GM23338 (cell line): ENCODE results near the gene MIB2. TPM values are rescaled to one million over a fixed set of nuclear protein-coding genes. Genes with fewer than 3 reads are reported as not detected.

ENCODE experiments used
- ATAC-seq: fragments of 200-7000 bp; cut with Tn5 transposase; 3 replicates; pipeline ENCODE4 v1.9.1; 2020
- DNase-seq: peaks from one replicate; pipeline ENCODE4 v3.0.0-alpha.2; 2015; ENCODE audit warnings: low spot score
- H2AFZ ChIP-seq: fragments of 200-600 bp; sonication (generic); 2 replicates; pipeline ENCODE4 v1.8.0; 2016; ENCODE audit warnings: antibody characterized with exemption, mild to moderate bottlenecking, moderate library complexity
- H3F3A ChIP-seq: fragments of 200-600 bp; sonication (generic); replicated peaks from 2 replicates; pipeline ENCODE4 v1.8.0; 2017; ENCODE audit warnings: antibody characterized with exemption, mixed run types, low read depth
- H3K27ac ChIP-seq: fragments of 200-600 bp; sonication (generic); 2 replicates; pipeline ENCODE4 v1.6.1; 2016; ENCODE audit warnings: low read depth
- H3K27me3 ChIP-seq: fragments of 200-600 bp; sonication (generic); 2 replicates; pipeline ENCODE4 v1.8.0; 2016; ENCODE audit warnings: mild to moderate bottlenecking, mixed run types, moderate library complexity; ENCODE audit not compliant: insufficient read depth
- H3K36me3 ChIP-seq: fragments of 200-600 bp; sonication (generic); 2 replicates; pipeline ENCODE4 v1.8.0; 2016; ENCODE audit warnings: mild to moderate bottlenecking; ENCODE audit not compliant: insufficient read depth
- H3K4me1 ChIP-seq: fragments of 200-600 bp; sonication (generic); 2 replicates; pipeline ENCODE4 v1.8.0; 2016; ENCODE audit warnings: mild to moderate bottlenecking, moderate library complexity; ENCODE audit not compliant: insufficient read depth
- H3K4me2 ChIP-seq: fragments of 200-600 bp; sonication (generic); 2 replicates; pipeline ENCODE4 v1.7.1; 2017; ENCODE audit warnings: mixed run types
- H3K4me3 ChIP-seq: fragments of 200-600 bp; sonication (generic); 2 replicates; pipeline ENCODE4 v1.6.1; 2016; ENCODE audit warnings: mixed run types
- H3K79me2 ChIP-seq: fragments of 200-600 bp; sonication (generic); replicated peaks from 2 replicates; pipeline ENCODE4 v1.8.0; 2017; ENCODE audit warnings: mild to moderate bottlenecking; ENCODE audit not compliant: insufficient read depth
- H3K9me2 ChIP-seq: fragments of 200-600 bp; sonication (generic); 2 replicates; pipeline ENCODE4 v1.8.0; 2017; ENCODE audit not compliant: insufficient read depth
- H4K20me1 ChIP-seq: fragments of 200-600 bp; sonication (generic); replicated peaks from 2 replicates; pipeline ENCODE4 v1.8.0; 2017; ENCODE audit warnings: mild to moderate bottlenecking; ENCODE audit not compliant: insufficient read depth
- H3K27ac Mint-ChIP-seq: 2 replicates; pipeline ENCODE4 v1.8.0; 2020; ENCODE audit warnings: inconsistent platforms, mild to moderate bottlenecking, moderate library complexity, mixed read lengths
- H3K27me3 Mint-ChIP-seq: 3 replicates; pipeline ENCODE4 v1.8.0; 2022; ENCODE audit warnings: low read depth, mild to moderate bottlenecking, moderate library complexity, mixed read lengths, inconsistent platforms; ENCODE audit not compliant: insufficient read depth, poor library complexity
- H3K36me3 Mint-ChIP-seq: 3 replicates; pipeline ENCODE4 v1.8.0; 2021; ENCODE audit warnings: low read depth, mild to moderate bottlenecking, inconsistent platforms, moderate library complexity, mixed read lengths
- H3K4me1 Mint-ChIP-seq: 3 replicates; pipeline ENCODE4 v1.8.0; 2020; ENCODE audit warnings: mild to moderate bottlenecking, inconsistent platforms, mixed read lengths
- H3K4me3 Mint-ChIP-seq: 3 replicates; pipeline ENCODE4 v1.8.0; 2021; ENCODE audit warnings: moderate library complexity, mild to moderate bottlenecking, inconsistent platforms, mixed read lengths
- H3K9me3 Mint-ChIP-seq: 3 replicates; pipeline ENCODE4 v1.8.0; 2020; ENCODE audit warnings: moderate library complexity, mild to moderate bottlenecking, inconsistent platforms, mixed read lengths
- CREB1 ChIP-seq: fragments of 250-450 bp; sonication (Bioruptor Pico); IDR thresholded peaks from 2 replicates; pipeline ENCODE4 v1.5.0; 2020; ENCODE audit warnings: low read depth, mild to moderate bottlenecking, moderate library complexity
- ETS1 ChIP-seq: IDR thresholded peaks from 2 replicates; pipeline ENCODE4 v1.6.1; 2016; ENCODE audit warnings: antibody characterized with exemption
- JUNB ChIP-seq: IDR thresholded peaks from one replicate; pipeline ENCODE4 v1.6.1; 2016; ENCODE audit warnings: antibody characterized with exemption; ENCODE audit not compliant: unreplicated experiment
- NANOG ChIP-seq: IDR thresholded peaks from 2 replicates; pipeline ENCODE4 v1.6.1; 2016; ENCODE audit warnings: antibody characterized with exemption, borderline replicate concordance
- STAT1 ChIP-seq: IDR thresholded peaks from one replicate; pipeline ENCODE4 v1.6.1; 2016; ENCODE audit warnings: antibody characterized with exemption; ENCODE audit not compliant: unreplicated experiment
- ZNF114 ChIP-seq: fragments of 250-450 bp; sonication (Bioruptor Pico); IDR thresholded peaks from 2 replicates; pipeline ENCODE4 v1.5.0; 2020; ENCODE audit warnings: mild to moderate bottlenecking, moderate library complexity
- ZNF331 ChIP-seq: fragments of 250-450 bp; sonication (Bioruptor Pico); IDR thresholded peaks from 2 replicates; pipeline ENCODE4 v1.5.0; 2020; ENCODE audit warnings: low read depth, mild to moderate bottlenecking, moderate library complexity
- ZNF462 ChIP-seq: fragments of 250-450 bp; sonication (Bioruptor Pico); IDR thresholded peaks from 2 replicates; pipeline ENCODE4 v1.5.0; 2020; ENCODE audit warnings: mild to moderate bottlenecking, moderate library complexity
- polyA plus RNA-seq: library from polyadenylated mRNA; unstranded; fragments of >200 nt; fragmentation: Nextera tagmentation; extraction: Ambion mirVana; gene quantifications from 2 replicates; pipeline ENCODE4 v1.2.1, GENCODE V29; 2016
- total RNA-seq: library from RNA; depleted of rRNA; stranded (reverse); fragments of >200 nt; shearing (Covaris generic); gene quantifications from 2 replicates; pipeline ENCODE4 v1.2.3, GENCODE V29; 2014

Gene MIB2
- total and polyA plus RNA-seq, 2 experiments from 2014 or later, result 82.6 to 104 TPM

- Histone ChIP-seq H3K4me3 (no peak overlapping the region), H3K79me2 (peaks cover 18% of the 10 kb centered on the region), H3K27me3 (no peaks in the 10 kb centered on the region), H3K27ac (no peak overlapping the region), H4K20me1 (peaks cover 6% of the 10 kb centered on the region), H3K36me3 (no peaks in the 10 kb centered on the region), H3K4me1 (no peaks in the 10 kb centered on the region), H3K4me2 (no peak overlapping the region), H3F3A (peaks cover 4% of the 10 kb centered on the region; the same call in 1 of the 2 replicates), H3K9me2 (0 out of 2 replicates have a peak, but pooled peaks cover 3% of the 10 kb centered on the region), H2AFZ (no peak overlapping the region)
- peaks cover 3% of the 10 kb centered on the region for H3K4me1 Mint-ChIP-seq
- no peak for DNase-seq
- peaks cover 18% of the 10 kb centered on the region for H3K27me3 Mint-ChIP-seq
- H3K36me3 Mint-ChIP-seq, result peaks cover 15% of the 10 kb centered on the region
- H3K4me3 Mint-ChIP-seq, result no peak overlapping the region
- ATAC-seq, result no peak
- no peak for TF ChIP-seq JUNB
- no peak for TF ChIP-seq ZNF462 (CRISPR knock-in tag)
- TF ChIP-seq ETS1, result no peak
- TF ChIP-seq CREB1 (CRISPR knock-in tag), result no peak
- TF ChIP-seq ZNF114 (CRISPR knock-in tag), result no peak
- TF ChIP-seq ZNF331 (CRISPR knock-in tag), result no peak
- no peak for TF ChIP-seq NANOG
- TF ChIP-seq STAT1, result no peak
- H3K27ac Mint-ChIP-seq, result no peak overlapping the region
- H3K9me3 Mint-ChIP-seq, result peaks cover 6% of the 10 kb centered on the region; the same call in 1 of the 3 replicates
Measured at GRCh38 chr1:1577367-1578011, 37.8 kb upstream of the MIB2 start.
